Measurements from ENCODE around the gene NCSTN.

DNA sequence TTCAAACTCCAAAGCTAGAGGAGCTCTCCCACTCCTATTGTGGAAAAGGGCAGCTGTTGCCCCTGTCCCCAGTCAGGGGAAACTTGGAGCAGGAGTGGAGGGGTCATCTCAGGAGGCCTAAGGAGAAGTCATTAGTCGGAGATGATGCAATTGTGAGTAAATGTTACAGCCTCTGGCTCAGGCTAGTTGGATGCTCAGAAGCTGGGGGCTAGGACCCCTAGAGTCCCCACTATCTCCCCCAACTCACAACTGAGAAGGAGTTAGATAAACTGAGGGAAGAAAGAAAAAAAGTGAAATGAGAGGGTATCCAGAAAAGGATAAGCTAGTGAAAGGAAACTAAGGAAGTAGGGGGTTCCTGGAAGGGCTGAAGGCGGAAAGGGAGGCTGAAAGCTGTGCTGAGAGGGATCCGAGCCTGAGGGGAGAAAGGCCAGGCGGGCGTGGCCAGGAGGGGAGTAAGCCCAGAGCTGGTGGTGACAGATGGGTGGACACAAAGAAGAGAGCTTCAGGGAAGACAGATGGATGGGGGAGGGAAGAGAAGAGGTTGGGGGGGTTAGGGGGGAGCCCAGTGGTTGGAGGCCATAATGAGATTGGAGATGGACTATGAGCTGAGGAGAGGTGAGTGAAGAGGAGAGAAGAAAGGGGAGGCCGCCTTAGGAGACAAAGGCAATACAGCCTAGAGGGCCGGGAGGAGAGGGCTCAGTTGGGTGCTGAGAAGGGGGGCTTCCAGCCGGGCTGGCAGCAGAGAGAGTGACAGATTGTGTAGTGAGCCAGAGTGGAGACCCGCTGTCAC, 19.2 kb downstream of the NCSTN start:
- TF ChIP-seq, protein P1, sequence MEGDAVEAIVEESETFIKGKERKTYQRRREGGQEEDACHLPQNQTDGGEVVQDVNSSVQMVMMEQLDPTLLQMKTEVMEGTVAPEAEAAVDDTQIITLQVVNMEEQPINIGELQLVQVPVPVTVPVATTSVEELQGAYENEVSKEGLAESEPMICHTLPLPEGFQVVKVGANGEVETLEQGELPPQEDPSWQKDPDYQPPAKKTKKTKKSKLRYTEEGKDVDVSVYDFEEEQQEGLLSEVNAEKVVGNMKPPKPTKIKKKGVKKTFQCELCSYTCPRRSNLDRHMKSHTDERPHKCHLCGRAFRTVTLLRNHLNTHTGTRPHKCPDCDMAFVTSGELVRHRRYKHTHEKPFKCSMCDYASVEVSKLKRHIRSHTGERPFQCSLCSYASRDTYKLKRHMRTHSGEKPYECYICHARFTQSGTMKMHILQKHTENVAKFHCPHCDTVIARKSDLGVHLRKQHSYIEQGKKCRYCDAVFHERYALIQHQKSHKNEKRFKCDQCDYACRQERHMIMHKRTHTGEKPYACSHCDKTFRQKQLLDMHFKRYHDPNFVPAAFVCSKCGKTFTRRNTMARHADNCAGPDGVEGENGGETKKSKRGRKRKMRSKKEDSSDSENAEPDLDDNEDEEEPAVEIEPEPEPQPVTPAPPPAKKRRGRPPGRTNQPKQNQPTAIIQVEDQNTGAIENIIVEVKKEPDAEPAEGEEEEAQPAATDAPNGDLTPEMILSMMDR (optimal IDR thresholded peaks at IDR 0.05 in 1 of 3, IDR thresholded peaks at IDR 0.05 in 1 of 3, conservative IDR thresholded peaks at IDR 0.05 in 1 of 3; ENCODE audit: extremely low read depth in 1 of 3, insufficient read depth in 2 of 3, low read length in 3 of 3): no peak
- TF ChIP-seq EZH2 (IDR thresholded peaks at IDR 0.05; ENCODE audit: low read length): no peak
